NCI-H1694 (cell line): ENCODE measurements around the gene ATP13A1.

Experiments
- DNase-seq: peaks from one replicate; lab custom pipeline; 2025; lab: John Stamatoyannopoulos, UW

ATP13A1 gene

DNA sequence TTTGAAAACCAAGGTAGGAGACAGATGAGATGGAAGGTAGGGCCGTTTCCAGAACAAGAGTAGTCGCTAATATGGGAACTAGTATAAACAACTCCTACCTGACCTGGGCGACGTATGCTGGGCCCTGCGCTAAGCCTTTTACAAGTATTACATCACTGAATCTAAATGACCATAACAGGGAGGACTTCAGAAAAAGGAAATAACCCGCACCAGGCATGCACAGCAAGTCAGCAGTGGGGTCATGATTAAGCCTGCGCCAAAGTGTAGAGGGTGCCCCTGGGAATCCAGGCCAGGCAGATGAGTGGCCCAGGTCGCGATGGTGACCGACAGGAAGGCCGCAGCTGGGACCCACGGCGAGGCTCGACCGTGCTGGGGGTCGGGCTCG, 613 bp downstream of the ATP13A1 start:
- DNase-seq, result no peak

DNA sequence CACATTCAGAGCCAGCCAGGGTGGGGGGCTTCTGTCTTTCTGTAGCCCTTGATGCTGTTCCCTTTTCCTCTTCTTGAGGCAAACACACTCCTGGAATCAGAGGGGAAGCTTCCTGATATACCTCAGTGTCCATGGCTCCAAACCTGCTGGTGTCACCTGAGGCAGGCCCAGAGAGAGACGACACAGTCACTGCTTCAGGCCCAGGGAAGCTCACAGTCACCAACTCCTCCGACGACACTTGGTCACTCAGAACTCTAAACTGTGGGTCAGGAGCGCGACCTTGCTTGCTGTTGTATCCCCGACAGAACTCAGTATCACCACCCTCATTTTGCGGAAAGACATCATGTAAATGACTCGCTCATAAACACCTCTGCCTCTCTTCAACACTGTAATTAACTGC, 1.1 kb downstream of the ATP13A1 start:
- DNase-seq, result no peak

DNA sequence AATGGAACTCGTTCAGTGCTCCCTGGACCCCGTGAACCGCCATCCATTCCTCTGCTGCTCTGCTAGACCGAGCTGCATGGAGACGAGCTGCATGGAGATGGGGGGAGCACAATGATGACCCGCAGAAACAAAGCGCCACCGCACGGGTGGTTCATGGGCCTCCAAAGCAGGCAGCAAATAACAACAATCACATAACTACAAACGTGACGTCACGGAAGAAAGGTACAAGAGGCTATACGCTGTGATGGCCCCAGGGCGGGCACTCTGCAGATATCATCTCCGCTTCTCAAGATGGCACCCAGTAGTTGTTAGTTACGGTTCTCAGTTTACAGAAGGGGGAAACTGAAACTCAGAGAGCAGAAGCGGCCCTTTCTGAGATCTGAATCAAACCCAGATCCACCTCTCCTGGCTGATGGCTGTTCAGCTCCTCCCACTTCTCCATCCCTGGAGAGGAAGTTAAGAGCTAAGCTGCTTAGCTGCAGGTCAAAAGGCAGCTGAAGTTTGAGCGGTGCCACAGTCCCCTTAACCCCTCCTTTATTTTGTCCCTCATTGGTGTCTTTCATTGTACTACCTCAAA, 1.7 kb downstream of the ATP13A1 start:
- DNase-seq, result no peak

DNA sequence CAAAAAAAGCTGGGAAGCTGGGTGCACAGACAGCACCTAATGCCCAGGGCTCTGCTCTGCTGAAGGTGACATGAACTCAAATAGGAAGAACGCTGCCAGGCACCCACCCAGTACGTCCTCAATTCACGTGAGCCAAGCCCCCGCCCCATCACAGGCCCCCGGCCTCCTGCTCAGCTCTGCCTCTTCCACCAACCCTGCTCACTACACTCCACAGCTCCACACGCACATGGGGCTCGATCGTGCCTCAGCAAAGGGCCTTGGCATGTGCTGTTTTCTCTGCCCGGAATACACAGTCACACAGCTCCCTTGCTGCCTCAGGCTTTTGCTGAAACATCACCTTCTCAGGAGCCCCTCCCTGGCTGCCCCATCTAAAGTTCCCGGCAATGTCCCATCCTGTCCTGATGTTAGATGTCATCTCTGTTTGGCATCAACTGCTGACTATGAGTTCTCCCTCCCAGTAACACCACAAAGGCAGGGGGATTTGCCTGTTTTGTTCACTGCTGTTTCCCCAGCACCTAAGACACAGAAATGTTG, 2.3 kb downstream of the ATP13A1 start:
- DNase-seq, result no peak

DNA sequence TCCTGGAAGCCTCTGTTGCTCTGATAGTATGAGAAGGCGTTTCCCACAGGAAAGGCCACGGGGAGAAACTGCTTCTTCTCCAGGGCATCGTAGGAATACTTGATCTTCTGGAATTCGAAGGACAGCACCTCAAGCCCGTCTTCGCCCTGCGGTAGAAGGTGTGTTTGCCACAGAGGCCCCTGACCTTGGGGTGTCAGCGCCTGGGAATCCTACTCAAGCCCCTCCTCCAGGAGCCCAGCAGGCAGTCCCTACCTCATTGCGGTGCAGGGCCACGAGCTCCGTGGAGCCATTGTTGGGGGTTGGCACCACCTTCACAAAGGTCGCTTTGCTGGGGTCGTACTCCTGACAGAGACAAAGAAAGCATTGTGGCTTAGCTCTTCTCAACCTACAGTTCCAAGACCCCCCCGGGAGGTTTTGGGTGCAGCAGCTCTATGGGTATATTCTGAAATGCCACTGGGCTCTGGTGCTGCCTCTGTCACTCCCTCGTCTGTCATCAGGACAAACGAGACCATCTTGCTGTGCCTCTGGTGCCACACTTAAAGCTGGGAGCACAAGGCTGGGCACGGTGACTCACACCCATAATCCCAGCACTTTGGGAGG, 3.7 kb downstream of the ATP13A1 start:
- no peak for DNase-seq

DNA sequence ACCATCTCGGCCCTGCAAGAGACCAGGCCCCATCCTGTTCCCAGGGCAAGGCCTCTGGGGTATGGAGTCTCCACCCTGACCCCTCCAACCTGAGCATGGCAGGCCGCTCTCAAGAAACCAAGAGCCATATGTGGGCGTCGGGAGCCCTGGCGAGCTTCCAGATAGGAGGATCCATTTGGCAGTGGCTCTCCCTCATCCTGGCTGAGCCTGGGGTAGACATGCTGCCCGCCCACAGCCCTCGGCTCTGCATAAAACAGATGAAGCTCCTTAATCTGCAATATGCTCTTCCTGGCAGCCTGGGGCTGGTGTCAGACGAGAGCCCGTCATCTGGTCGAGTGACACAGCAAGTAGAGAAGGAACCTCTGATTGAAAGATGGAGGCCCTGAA, 6.1 kb downstream of the ATP13A1 start:
- DNase-seq, result peak; percentile 89

DNA sequence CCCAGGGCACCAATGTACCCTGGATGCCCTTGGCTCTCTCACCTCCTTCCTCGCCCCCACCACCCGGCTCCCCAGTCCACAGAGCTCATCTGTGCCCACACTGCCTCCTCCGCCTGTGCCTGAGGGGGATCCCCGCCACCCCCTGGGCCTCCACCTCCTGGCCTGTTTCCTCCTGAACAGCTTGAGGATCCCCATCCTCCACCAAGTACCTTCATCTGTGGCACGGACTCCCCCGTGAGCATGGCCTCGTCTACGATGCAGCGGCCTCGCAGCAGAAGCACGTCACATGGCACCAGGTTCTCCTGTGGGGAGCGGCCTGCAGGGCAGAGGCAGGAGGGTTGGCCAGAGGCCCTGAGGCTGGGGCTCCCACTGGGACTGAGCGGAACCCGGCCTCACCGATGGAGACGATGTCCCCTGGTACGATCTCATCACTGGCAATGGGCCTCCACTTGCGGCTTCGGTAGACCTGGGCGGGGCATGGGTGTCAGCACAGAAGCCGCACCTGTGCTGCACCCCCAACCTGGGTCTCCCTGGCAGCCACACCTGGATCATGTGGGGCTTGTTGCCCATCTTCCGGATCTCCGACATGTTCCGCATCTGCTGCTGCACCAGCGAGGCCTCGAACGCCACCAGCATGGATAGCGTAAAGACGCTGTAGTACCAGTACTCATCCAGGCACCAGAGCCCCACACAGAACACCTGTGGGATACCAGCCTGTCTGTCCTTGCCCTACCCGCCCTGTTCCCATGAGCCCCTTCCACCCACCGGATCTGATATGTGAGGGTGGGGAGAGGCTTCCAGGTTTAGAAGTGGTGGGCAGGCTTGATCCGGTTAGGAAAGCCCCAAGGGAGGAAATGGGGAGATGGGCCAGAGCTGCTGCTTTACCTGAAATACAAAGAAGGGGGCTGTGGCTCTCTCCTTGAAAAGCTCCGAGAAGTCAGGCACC, 6.8 kb downstream of the ATP13A1 start:
- DNase-seq, result no peak

DNA sequence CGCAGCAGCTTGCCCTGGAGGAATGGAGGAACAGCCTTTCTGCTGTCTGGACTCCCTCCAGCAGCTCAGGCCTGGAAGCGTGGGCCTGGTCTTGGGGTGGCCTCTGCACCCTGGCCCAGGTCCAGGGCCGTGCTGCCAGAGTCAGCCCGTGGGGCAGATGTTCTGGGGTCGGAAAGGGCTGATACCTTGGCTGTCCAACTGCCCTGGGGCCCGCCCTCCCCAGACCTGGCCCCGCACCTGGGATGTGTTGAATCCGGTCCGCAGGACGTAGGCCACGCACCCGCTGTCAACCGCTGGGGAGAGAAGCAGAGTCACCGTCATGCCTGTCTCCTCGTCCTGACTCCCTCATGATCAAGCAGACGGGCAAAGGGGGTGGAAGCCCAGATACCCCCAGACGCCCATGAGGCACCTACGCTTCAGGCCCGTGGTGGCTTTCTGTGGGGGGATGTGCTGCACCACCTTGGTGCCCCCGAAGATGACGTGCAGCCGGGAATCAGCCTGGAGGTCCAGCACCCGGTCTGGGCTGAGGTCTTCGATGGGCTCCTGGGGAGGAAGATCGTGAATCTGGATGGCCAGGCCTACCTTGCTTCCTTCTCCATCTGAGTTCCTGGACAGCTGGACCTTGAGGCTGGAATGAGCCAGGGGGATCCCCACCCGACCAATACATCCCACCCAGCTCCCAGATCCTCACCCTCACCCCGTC, 7.7 kb downstream of the ATP13A1 start:
- DNase-seq, result no peak

DNA sequence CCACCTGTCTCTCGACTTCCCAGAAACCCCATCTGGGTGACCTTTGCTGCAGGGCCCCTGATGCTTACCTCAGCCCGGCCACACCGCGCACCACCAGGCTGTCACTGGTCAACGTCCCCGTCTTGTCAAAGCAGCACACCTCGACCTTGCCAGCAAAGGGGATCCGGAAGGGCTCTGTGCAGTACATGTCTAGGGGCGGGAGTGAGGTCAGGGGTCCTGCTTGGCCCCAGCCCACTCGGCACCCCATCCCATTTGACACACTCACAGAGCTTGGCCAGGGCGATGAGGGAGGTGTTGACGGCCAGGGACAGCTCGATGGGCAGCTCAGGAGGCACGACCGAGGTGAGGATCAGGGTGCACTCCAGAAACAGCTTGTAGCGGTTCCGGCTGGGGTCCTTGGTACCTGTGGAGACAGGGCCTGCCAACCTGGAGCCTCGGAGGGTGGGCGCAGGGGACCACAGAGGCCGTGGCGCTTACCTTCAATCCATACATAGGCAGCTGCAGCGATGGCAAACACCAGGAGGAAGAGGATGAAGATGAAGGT, 8.4 kb downstream of the ATP13A1 start:
- DNase-seq, result no peak

DNA sequence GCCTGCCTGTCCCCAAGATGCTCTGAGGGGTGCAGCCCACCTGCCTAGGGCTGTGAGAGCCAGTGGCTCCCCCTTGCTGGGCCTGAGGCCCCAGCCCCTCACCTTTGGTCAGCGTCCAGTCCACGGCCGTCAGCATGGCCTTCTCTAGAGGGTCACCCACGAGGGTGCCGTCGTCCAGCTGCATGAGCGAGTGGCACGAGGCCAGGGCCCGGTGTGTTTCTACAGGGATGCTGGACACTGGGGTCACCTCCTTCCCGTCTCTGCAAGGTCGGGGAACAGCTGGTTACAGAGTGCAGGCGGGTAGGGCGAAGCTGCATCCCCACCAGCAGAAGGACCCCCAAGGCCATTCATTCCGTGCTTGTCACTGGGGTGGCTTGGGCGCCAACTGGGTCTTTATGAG, 9.0 kb downstream of the ATP13A1 start:
- no peak for DNase-seq

DNA sequence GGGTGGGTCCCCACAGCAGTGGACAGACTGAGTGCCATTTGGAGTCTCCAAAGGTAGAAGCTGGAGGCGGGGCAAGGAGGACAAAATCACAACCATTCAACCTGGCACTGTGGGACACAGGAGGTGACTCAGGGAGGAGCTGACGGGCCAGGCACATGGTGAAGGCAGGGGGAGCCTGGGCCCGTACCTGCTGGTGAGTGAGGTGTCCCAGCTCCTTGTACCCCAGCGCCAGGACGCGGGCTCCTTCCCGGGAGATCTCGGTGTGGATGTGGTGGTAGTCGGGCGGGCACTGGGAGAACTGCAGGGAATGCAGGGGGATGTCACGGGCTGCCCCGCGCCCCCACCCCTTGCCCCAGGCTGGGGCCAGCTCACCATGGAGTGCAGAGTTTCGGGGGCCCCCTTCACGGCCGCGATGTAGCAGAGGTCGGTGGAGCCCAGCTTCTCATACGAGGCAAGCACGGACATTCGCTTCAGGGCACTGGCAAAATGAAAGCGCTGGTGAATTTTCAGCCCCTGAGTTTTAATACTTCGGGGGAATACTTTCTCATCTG, 9.8 kb downstream of the ATP13A1 start:
- DNase-seq, result no peak

DNA sequence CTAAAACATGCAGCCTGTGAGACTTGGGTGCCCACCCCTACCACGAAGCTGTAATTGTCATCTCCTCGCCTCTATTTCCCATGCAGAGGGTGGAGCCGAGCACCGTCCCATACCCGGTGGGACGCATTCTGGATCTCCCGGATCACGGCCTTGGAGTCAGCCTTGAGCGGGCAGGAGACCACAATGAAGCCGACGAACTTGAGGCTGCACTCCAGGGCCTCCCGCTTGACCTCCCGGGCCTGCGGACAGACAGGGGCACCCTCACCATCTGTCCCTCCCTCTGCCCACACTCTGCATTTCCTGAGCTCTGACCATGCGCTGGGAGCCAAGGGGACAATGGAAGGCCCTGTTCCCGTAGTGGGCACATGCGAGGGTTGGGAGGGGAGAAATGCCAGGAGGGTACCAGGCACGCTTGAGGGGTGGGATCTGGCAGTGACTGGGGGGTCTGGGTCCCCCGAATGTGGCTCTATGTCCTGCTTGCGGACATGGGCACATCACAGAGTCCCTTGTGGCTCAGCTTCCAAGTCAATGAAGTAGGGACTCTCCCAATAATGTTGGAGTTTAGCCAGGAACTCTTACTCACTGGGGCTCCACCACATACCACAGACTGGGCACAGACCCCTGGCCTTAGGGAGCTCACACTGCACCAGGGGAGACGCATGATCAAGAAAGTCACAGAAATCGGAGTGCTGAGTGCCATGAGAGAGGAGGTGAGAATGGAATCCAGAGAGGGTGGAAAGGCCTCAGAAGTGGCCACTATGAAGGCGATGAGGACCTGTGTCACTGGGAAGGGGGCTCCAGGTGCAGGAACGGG, 10.8 kb downstream of the ATP13A1 start:
- DNase-seq, result no peak

DNA sequence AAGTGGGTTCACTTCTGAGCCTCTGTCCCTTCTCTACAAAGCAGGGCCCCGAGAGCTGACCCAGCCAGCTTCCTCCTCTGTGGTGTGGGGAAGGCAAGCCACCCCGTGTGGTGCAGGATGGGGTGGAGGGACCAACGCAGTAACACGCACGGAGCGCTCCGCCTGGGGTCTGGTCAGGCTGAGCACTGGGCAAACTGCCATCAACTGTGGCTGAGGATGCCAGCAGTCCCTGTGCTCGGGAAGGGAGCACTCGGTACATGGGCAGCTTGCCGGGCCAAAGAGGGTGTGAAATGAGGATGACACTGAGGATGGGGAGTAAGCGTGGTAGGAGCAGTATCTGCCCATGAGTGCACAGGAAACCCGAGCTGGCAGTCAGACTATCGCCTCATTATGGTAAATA, 12.4 kb downstream of the ATP13A1 start:
- DNase-seq, result no peak

DNA sequence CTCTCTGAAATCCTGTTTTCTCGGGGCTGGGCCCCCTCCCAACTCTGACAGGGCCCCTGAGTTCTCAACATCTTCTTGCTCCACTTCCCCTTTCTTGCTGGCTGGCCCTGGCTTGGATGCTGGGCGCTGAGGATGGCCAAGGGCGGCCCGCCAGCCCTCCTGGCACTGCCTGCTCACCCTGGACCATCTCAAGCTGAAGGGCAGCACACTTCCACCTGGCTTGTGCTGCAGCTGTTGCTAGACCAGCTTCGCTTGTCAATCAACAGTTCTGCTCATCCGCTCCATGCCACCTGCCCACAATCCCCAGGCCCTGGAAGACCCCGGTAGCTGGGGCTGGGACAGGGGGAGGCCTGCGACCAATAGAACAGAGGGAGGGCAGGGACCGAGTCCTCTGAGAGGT, 13.1 kb downstream of the ATP13A1 start:
- DNase-seq, result no peak

DNA sequence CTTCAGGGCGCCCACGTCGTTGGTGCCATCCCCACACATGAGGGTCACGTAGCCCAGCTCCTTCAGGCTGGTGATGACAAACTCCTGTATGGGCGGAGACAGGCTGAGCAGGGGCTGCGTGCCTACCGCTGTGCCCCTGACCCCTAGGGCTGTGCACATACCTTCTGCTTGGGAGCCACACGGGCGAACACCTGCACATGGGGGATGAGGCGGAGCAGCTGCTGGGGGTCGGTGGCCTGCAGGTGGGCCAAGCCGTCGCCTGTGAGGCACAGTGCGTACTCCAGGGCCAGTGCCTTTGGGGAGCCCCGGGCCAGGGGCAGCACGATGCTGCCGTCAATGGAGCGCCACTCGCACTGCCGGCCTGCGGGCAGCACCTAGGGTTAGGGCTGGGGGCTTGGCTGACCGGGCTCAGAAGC, 13.9 kb downstream of the ATP13A1 start:
- DNase-seq, result no peak

DNA sequence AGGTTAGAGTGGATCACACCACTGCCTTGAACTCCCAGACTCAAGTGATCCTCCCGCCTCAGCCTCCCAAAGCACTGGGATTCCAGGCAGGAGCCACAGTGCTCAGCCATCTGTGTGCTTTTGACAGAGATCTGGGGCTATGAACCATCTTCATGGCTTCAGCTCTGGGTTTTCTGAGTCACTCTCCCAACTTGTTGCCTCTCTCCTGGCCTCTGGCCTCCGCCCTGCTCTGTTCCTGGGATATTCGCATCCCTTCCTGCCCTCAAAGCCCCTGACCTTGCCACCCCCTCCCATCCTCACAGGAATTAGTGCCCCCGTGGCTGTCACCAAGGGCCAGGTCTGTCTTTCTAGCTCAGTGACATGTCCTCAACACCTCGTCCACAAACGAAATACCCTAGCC, 14.3 kb downstream of the ATP13A1 start:
- DNase-seq, result no peak

DNA sequence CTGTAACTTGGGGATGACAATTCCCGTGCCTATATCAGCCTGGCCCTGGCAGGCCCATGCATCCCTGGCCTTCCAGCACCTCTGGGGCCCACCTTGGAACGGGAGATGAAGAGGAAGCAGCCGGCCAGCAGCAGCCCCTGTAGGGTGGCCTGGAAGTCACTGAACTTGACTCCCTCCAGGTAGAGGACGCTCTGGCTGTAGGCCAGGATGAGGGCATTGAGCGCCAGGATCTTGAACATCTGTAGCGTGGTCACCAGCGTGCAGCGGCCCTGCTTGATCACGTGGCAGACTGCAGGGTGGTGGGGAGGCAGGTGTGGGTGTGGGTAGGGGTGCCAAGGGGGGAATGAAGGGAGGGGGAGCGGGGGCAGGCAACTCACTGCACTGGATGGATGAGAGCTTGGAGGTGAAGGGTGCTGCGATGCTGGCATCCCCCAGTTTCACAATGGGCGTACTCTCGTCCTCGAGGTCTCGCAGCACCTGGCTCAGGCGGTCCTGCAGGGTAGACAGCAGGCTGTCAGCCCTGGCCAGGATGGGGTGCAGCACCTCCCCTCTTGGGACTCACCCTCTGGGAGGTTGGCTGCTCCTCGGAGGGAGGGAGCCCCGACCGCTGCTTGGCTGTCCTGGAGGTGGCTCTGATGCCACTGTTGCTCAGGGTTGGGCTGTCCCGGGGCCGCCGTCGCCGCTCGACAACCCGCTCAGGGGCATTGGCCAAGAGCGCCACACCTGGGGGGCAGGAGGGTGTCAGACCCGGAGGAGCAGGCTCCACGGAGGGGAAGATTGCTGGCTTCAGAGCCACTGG, 16.2 kb downstream of the ATP13A1 start:
- no peak for DNase-seq

DNA sequence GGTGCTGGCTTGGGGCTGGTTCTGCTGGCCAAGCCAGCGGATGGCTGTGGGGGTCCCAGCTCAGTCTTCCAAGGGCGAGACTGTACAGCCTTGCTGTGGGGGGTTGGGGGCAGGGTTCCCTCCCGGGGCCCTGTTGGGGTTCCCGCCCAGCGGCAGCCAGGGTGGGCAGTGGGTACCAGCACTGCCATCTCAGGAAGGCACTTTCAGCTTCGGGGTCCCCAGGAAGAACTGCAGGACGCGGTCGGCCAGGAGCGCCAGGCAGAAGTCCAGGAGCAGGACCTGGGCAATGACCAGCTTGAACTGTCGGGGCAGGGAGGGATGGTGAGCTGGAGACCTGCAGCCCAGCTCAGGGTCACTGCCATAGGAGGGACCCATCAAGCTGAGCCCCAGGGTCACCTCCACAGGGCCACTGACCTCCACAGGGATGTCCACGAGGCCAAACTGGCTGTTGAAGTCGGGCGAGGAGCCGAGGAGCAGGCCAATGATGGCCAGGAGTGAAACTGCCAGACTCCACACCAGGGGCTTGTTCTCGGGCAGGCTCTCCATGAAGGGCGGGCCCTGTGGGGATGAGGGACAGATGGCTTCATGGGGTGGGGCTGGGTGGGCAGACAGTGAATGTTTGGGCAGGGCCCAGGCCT, 18.1 kb downstream of the ATP13A1 start:
- DNase-seq, result no peak

DNA sequence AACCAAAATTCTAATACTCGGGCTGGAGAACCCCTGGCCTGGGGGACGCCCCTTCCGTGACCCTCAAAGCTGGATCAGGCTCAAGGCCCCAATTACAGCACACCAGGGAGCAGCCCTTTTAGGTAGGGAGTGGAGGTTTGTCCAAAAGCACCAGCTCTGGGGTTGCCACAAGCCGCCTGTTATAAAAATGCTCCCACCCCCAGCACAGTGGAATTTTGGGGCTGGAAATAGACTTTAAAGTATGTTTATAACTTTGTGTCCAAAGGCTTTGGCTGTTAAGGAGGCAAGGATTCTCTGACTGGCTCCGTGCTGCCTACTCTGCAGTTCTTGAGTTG, 19.5 kb downstream of the ATP13A1 start:
- DNase-seq, result no peak
